NCI-H82 treated with DMSO at 0.1 percent for 48 hours (cell line): ENCODE results near the gene ACTR10.
"Not testable (repeated sequence)": the region's sequence is repeated elsewhere in the genome, so short reads cannot be mapped to it uniquely, and the experiment has no call there.

Source experiments
- DNase-seq: peaks from one replicate; lab custom pipeline; 2025; ENCODE audit not compliant: unreplicated experiment; lab: John Stamatoyannopoulos, UW

Gene ACTR10

DNA sequence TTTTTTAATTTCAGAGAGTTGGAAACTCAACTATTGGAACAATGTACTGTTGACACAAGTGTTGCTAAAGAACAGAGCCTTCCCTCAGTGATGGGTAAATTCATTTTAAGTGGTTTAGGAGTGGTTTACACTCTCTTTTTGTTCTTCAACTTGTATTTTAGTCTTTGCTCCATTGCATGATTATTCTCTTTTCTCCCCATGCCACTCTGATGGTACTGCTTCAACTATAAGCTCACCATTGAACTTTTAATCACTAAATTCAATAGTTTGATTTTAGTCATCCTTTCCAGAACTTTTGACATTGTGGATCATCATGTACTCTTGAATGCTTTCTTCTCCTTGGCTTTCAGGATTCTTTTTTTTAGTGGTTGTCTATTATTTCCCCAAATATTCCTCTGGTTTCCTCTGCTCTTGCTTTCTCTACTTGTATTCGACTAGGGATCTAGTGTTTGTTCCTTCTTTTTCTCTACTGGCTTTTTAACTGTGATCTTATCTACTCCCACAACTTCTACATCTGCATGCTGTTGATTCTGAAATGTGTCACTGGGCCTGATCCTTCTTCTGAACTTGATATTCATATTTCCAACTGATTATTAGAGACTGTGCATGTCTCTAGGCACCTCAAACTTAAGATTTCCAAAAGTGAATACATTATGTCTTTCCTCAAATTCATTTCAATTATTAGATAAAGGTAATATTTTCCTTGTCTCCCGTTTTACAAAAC is 15.4 kb downstream of the ACTR10 start:
- DNase-seq: no peak

DNA sequence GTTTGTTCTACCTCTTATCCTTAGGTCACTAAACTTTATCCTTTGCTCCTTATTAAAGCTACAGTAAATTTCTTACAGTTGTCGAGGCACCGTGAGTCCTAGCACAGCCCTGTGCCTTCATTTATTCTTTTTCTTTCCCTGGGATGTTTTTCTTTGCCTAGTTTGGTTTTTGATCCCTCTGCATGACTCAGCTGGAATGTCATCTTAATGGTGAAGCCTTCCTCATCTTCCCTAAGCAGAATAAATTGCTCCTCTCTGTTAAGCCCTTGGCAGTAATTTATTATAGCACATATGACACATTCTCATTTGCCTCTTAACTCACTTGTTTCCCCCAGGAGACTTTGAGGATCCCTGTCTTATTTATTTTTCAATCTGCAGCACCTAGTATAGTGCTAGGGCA is 16.6 kb downstream of the ACTR10 start:
- peak; percentile 76 for DNase-seq

DNA sequence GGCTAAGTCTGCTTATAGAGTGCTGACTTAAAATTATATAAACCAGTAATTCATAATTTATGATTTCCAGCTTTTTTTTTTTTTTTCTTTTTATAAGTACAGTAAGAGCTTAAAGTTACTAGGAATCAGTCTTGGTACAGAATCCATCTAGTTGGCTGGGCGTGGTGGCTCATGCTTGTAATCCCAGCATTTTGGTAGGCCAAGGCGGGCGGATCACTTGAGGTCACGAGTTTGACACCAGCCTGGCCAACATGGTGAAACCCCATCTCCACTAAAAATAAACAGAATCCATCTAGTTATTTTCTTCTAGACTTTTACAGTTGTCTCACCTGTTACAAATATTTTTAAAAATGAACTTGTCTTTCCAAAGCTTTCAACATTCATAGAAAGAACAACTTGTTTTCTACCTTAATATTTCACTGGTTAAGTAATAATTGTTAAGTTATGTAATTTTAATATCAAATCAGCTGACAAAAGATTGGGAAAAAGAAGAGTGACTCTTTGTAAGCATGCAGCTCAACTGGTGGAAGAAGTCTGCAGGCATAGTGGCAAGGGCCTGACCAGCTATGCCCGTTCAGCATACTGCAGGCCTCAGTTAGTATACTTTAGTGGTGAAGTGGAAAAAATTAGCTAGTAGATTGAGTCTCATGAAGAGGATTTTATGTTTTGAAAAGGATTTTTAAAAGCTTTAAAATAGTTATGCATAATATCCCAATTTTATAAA is 27.3 kb downstream of the ACTR10 start:
- DNase-seq: no peak

DNA sequence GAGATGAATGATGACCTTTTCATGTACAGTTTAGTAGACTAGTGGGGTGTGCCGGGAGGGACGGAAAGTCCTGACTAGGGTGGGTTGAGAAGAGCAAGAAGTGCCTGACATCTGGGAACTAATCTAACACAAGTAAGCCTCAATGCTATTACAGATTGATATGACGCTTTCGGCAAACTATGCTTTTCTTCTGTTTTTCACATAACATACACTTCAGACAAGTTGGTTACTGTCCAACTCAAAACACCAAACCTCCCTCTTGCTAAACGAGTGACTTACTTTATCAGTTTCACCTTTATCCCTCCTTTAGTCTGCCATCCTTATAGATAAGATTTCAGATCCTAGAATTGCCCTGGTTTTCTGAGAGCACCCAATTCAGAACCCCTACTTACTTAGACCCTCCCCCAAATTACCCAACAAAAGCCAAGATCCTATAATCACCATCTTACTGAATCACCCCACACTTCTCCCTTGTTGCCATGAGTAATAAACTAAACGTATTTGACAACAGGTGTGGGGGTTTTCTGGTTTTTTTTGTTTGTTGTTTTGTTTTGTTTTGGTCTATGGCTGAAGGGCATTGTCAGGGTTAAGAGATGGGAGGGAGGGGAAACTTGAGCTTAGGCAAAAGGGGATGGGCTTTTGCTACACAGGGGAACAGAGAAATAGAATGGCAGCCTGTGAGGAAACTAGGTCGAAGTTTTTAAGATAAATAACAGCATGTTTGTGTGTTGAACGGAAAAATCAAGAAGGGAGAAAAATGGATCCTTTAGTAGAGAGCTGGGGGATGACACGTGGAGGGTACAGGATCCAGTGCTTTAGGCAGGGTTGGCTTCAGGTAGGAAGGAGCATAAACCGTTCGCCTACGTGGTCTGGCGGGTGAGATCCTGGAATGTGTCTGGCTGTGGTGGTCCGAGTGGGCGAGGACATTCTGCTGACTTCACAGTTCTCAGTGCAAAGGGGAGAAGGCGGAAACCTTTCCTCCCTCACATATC is 38.6 kb downstream of the ACTR10 start:
- DNase-seq: no peak

DNA sequence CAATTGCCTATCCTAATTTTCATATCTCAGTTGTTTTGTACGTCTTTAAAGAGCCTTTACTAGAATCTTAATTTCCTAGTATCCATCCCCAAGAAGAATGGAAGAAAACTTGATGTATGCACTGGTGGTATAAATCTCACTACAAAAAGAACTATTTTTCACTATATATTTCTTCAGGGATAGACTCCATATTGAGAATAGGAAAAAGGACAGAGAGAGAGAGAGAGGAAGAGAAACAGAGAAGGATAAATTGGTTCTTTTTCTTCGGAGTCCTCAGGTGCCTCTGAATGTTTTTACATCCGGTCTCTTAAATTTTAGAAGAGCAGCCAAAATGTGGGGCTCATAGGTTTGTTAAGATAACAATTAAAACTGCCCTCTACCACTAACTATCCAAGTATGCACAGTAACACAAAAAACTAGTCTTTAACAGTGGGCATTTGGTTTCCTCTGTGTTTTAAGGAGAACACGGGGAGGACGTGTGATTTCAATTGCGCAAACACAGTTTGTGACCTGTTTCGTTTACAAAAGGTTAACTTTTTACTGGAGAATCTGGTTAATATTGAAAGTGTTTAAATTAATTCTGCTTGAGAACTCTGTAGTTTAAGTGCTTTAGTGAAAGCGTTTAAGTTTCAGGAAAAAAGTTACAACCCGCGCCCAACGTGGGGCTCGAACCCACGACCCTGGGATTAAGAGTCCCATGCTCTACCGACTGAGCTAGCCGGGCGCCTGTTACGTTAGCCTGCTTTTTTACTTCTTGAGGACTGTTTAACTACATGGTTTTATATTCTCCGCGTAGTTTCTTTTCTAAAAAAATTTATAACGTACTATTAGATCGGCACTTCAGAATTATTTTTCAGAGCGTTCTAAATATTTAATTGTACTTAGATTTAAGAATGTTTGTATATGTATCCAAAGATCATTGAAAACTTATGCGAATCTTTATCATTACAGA is 39.6 kb downstream of the ACTR10 start:
- DNase-seq: no peak

DNA sequence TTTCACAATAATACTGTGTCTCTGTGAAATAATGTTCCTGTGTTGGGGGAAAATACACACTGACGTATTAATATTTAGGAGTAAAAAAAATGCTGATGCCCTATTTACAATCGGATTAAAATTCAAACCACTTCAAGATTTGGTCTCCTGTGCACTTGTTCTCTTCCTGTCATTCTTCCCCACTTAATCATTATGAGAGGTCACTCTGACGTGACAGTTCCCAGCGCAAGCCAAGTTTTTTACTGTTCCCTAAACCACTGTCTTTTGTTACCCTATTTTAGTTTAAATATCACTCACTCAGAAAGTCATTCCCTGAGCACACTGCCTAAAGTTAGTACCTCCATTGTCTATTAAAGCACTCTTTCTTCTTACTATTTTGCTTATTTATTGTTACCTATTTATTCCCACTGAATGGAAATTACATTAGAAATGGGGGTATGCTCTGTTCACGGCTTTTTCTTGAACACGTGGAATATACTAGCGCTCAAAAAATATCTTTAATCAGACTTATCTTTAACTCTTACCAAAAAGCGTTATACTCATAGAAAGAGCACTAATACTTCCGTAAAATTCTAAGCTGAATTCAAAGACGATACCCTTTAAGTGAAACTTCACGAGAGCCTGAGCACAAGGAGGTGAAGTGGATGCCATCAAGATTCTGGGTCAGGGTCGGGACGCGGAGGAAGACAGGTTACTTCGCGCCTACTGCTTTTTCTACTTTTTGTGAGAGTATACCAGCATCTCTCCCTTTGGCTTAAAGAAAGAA is 44.0 kb downstream of the ACTR10 start:
- DNase-seq: no peak

DNA sequence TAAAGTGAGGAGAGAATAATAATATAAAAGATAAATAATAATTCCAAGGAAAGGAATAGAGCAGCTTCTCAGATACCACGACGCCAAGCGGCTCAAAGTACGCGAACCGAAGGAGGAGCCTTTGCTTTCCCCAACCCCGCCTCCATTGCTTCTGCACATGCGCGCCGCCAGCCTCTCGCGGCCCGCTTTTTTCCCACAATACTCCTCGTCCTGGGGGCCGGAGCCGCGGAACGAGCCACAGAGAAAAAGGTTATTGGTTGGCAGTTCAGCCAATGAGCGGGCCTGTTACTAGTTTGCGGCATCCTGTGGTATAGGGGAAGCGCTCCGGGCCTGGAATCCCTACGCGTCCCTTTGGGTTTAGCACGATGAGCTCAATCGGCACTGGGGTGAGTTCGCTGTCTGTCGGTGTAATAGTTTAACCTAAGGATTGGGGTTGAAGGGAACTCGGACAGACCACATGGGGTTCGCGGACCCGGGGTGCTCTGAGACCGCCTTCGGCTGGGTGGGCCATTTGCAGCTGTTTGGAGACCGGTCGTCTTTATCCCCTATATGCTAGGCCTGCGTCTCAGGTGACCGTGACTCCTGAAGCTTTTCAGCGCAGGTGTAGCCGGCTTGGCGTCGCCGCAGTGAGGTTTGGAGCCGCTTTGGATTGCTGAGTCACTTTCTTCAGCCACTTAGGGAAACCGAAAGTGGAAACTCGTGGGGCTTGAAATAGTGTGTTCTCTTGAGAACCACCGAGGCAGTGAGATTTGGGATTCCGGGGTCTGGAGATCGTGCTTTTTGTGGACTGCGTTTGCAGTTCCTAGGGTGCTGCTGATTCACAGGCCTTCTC is 44.8 kb downstream of the ACTR10 start, which contains the start of gene PSMA3:
Gene PSMA3 (plus strand): TSS at position 288 of the 832 bp plus-strand sequence. CDS start 78 bp downstream, at position 366.
- DNase-seq: peak; percentile 91

DNA sequence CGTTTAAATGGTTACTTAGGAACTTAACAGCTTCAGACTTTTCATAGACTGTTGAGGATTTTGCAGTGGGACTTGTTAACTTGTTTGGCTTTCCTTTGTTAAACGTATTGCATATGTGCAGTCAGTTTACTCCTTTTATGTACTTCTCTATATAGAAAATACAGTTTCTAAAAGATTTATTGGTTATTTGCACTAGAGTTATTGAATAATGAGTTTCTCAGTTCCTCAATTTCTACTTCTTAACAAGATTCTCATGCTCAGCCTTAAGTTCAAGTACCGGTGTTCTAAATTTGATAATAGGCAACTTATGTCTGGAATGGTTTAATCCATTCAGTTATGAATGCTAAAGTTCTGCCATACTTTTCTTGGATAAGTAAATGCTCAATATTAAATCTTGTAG is 45.6 kb downstream of the ACTR10 start:
- no peak for DNase-seq

DNA sequence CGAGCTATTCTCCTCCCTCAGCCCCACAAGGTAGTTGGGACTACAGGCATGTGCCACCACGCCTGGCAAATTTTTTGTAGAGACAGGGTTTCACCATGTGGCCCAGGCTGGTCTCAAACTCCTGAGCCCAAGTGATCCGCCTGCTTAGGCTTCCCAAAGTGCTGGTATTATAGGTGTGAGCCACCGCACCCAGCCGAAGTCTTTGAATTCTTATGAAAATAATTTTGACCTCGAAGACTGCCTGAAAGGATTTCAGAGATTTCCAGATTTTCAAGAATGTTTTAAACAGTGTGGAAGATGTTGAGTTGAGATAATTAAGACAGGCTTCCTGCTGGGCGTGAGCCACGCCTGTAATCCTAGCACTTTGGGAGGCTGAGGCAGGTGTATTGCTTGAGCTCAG is 49.7 kb downstream of the ACTR10 start:
- DNase-seq: no peak

DNA sequence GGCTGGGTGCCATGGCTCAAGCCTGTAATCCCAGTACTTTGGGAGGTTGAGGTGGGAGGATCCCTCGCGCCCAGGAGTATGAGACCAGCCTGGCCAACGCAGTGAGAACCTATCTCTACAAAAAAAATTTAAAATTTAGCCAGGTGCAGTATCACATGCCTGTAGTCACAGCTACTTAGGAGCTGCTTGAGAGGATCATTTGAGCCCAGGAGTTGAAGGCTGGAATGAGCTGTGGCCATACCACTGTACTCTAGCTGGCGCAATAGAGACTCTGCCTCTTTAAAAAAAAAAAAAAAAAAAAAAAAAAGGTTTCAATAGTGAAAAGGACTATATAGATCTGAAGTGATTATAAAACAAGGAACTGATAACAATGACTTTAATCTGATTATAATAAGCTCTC is 58.2 kb downstream of the ACTR10 start:
- DNase-seq: no peak

DNA sequence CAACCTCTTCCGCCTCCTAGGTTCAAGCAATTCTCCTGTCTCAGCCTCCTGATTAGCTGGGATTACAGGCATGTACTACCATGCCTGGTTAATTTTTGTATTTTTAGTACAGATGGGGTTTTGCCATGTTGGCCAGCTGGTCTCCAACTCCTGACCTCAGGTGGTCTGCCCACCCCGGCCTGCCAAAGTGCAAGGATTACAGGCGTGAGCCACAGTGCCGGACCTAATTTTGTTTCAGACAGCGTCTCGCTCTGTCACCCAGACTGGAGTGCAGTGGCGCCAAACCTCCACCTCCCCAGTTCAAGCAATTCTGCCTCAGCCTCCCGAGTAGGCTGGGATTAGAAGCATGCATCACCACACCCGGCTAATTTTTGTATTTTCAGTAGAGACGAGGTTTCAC is 62.1 kb downstream of the ACTR10 start:
- DNase-seq: not testable (repeated sequence)

DNA sequence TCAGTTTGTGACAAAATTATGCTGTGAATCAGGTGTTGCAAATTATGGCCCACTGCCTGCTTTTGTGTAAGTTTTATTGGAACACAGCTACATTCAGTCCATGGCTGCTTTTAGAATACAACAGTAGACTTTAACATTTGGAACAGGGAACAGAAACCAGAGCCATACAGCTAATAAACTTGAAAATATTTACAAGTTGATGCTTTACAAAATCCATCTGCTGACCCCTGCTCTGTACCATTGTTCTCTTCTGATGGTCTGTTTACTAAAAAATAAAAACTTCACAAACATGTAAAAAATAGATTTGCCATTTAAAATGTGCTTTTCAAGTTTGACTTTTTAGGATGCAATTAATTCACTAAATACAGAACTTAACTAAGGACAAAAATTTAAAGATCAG is 65.5 kb downstream of the ACTR10 start:
- no peak for DNase-seq

DNA sequence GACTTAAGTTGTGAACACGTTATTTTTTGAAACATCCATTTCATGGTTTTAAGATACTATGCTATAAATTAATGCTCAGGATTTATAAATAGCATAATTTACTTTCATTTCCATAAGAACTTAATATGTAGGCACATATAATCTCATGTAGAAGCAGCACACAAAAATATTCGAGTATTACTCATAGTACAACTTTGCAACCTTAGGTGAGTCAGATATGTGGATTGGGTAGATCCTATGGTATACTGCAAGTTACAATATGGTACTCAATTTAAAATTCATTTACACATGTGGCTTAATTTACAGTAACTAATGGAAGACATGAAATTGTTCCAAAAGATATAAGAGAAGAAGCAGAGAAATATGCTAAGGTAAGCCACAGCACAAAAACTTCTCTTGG is 70.7 kb downstream of the ACTR10 start:
- DNase-seq: no peak

DNA sequence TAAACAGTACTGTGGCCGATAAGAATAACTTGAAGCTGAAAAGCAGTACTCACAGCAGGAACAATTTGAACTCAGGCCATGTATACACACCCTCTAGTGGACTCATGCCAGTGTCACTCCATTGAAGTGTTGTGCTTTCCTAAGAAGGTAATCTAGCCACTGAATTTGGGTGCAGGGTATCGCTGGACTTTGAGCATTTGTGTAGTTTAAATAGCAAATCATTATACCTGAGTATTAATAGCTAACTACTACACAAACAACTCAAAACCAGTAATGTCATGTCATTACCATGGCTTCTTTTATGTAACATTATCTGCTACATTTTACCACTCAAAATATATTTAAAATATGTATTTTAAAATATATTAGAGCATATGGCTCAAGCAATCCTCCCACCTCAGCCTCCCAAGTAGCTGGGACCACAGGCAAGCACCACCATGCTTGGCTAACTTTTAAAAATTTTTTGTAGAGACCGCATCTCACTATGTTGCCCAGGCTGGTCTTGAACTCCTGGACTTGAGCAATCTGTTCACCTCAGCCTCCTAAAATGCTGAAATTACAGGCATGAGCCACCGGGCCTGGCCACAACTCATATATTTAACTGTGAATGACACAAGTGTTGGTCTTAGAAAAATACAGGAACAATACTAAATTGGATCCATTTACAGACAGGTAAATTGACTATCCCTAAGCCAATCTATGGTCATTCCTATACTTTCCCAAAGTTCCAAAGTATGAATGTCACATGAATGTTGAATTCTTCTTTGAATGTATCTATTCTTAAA is 72.8 kb downstream of the ACTR10 start:
- no peak for DNase-seq

DNA sequence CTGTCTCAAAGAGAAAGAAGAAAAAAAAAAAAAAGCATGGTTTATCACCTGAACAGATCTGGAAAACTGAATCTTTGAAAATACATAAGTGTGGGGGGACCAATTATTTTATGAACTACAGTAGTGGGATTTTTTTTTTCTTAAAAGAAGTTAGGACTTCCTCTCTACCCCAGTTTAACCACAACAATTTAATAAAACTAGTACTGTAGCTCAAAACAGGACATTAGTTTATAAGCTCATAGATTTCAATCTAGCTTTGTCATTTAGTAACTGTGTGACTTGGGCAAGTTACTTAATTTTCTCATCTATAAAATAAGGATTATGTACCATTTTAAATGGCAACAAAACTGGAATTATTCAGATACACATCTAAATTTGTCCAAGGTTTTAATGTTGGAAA is 74.9 kb downstream of the ACTR10 start:
- no peak for DNase-seq

DNA sequence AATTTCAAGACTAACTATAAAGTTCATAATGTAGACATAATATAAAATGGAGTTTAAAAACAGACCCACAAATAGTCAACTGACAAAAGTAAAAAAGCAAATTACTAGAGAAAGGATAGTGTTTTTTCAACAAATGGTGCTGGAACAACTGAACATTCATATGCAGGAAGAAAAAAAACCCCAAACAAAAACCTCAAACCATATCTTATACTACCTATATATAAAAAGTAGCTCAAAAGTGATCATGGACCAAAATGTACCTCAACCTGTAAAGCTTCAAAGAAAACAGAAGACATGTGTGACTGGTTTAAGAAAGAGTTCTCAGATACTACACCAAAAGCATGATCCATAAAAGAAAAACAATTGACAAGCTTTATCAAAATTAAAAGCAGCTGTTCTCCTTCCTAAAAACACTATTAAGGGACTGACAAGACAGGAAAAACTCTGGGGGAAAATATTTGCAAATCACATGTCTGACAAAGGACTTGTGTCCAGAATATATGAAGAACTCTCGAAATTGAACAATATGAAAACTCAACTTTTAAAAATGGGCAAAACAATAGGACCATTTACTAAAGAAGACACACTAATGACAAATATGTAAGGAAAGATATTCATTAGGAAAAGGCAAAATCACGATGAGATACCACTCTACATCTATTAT is 75.7 kb downstream of the ACTR10 start:
- DNase-seq: no peak

DNA sequence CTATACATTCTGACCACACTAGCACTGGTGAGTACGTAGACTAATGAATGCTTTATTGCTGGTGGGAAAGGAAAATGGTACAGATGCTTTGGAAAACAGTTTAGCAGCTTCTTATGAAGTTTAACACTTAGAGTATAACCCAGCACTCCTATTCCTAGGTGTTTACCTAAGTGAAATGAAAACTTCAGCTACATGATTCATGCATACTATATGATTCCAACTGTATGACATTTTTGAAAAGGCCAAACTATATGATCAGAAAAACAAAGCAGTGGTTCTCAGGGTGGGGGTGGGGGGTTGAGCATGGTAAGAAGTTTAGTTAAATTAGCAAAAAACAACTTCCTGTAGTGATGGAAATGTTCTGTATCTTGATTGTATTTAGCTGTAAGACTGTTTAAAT is 76.3 kb downstream of the ACTR10 start:
- DNase-seq: no peak
